WTC11 (cell line): ENCODE results near the gene AKAP6.

ENCODE experiments used
- CTCF ChIP-seq: fragments of 200-600 bp; IDR thresholded peaks from 2 replicates; pipeline ENCODE4 v1.8.0; 2022; ENCODE audit warnings: antibody characterized with exemption
- ELF4 ChIP-seq: sonication (generic); formaldehyde crosslinking; IDR thresholded peaks from 2 replicates; pipeline ENCODE4 v1.8.1; 2022; ENCODE audit warnings: low read depth, mild to moderate bottlenecking, moderate library complexity, missing genetic modification reagents

GRCh38 chr14:32460267-32460666 lies 131.2 kb downstream of the AKAP6 start:
- TF ChIP-seq CTCF (no peak), ELF4 (CRISPR knock-in tag) (no peak)
